ENCODE results near the gene PITPNM3.

The PITPNM3 gene

DNA sequence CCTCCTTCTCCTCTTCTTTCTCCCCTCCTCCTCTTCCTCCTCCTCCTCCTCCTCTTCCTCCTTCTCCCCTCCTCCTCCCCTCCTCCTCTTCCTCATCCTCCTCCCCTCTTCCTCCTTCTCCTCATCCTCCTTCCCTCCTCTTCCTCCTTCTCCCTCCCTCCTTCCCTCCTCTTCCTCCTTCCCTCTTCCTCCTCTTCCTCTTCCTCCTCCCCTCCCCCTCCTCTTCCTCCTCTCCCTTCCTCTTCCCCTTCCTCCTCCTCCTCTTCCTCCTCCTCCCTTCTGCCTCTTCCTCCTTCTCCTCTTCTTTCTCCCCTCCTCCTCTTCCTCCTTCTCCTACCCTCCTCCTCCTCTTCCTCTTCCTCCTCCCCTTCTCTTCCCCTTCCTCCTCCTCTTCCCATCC lies 5.1 kb upstream of the PITPNM3 start:
- in situ Hi-C loops (cut with MboI; ENCODE audit: low pct_unique_long_range_greater_than_20kb, low sequenced_read_pairs, unreplicated experiment), result no loop called here
- no peak for TF ChIP-seq CTCF (IDR thresholded peaks at IDR 0.05; ENCODE audit: extremely low read depth, insufficient read depth, missing control alignments)
- no peak for DNase-seq (ENCODE audit: low spot score)

- DNase-seq (ENCODE audit: low spot score), result no peak
- no peak for TF ChIP-seq CTCF (IDR thresholded peaks at IDR 0.05; ENCODE audit: extremely low read depth, insufficient read depth, missing control alignments)
- in situ Hi-C loops (cut with MboI; ENCODE audit: low pct_unique_long_range_greater_than_20kb, low sequenced_read_pairs, unreplicated experiment), result no loop called here
Measured at GRCh38 chr17:6560496-6560895, 4.1 kb upstream of the PITPNM3 start.

DNA sequence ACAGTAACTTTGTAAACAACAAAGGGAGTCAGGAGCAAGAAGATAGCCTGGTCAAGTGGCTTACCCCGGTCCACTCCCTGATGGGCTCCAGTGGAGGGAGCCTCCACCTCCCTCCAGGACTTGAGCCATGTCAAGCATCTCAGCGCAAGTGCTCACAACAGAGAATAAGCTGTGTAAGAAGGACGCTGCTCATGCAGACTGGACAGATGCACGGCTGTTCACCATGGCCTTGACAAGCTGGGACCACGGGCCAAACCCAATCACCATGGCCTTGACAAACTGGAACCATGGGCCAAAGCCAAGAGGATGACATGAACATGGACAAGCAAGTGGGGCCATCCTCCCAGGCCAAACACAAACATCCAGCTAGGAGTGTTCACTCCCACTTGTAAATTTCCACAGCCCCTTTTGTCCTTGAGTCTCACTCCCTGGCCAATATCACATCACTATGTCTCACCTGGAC lies 3.4 kb upstream of the PITPNM3 start:
- no peak for TF ChIP-seq CTCF (IDR thresholded peaks at IDR 0.05; ENCODE audit: extremely low read depth, insufficient read depth, missing control alignments)
- DNase-seq (ENCODE audit: low spot score), result no peak
- in situ Hi-C loops (cut with MboI; ENCODE audit: low pct_unique_long_range_greater_than_20kb, low sequenced_read_pairs, unreplicated experiment), result no loop called here

DNA sequence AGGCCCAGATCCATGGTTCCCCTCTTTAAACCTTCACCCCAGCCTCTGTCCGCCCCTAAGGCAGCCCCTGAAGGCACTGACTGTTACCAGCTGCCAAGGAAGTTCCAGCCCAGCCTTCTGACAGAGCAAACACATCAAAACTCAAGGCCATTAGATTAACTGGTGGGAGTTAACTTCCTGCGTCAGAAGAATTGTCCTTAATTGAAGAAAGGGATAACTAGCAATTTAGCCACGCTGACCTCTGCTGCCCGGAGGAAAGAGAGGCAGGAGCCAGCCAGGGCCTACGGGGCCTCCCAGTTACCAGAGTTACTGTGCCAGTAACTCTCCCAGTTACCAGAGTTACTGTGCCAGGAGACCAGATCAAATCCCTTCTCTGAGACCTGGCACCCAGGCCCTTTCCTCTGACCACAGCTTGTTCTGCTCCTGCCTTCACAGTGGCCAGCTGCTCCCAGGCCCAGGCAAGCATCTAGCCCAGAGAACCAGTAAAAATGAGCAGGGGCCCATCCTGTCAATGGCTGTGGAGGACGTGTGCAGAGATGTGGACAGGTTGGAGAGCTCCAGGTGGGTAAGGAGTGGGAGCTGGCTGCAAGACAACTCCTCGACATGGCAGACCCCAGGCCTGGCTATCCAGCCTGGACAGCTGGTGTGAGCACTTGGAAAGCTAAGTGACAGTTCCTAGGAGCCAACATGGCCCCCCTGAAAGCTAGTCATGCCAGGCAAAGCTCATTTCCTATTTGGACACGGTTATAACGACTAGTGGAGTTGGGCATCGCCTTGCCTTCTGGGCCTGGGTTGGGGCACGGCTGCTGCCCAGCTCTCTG lies 2.8 kb upstream of the PITPNM3 start:
- in situ Hi-C loops (cut with MboI; ENCODE audit: low pct_unique_long_range_greater_than_20kb, low sequenced_read_pairs, unreplicated experiment), result no loop called here
- no peak for TF ChIP-seq CTCF (IDR thresholded peaks at IDR 0.05; ENCODE audit: extremely low read depth, insufficient read depth, missing control alignments)
- no peak for DNase-seq (ENCODE audit: low spot score)

DNA sequence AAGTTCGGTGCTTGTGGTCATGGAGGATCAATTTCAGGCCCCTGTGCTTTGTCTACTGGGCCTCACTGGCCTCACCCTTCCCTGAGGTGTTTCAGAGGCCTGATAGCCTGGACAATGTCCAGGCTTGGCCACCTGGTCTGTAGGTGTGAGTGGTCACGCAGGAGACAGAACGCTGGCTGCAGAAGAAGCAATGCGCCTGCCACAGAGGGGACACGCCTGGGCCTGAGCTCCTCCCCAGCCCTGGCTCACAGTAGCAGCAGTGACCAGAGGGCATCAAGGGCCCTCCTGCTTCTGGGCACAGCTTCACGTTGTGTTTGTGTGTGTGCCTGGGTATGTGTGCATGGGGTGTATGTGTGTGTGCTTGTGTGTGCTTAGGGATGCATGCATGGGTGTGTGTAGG lies 1.9 kb upstream of the PITPNM3 start:
- TF ChIP-seq CTCF (IDR thresholded peaks at IDR 0.05; ENCODE audit: extremely low read depth, insufficient read depth, missing control alignments), result no peak
- DNase-seq (ENCODE audit: low spot score), result no peak
- in situ Hi-C loops (cut with MboI; ENCODE audit: low pct_unique_long_range_greater_than_20kb, low sequenced_read_pairs, unreplicated experiment), result no loop called here

DNA sequence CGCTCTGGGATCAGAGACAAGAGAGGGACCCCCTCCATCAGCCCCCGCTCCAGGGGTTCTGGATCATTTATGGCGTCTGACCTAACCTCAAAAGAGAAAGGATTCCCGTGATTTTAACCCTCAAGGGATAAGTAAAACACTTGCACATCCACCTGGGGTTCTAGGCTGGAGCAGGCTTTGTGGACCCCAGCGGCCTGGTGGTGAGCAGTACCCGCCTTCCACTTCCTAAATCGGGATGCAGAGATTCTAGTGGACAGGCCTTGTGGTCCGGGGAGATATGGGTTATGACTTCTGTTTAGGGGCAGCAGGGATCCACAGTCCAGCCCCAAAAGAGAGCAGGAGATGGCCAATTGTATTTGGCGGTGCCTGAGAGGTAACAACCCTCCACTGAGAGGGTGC lies 684 bp upstream of the PITPNM3 start:
- in situ Hi-C loops (cut with MboI; ENCODE audit: low pct_unique_long_range_greater_than_20kb, low sequenced_read_pairs, unreplicated experiment), result no loop called here
- no peak for TF ChIP-seq CTCF (IDR thresholded peaks at IDR 0.05; ENCODE audit: extremely low read depth, insufficient read depth, missing control alignments)
- DNase-seq (ENCODE audit: low spot score), result no peak

Measured in GM13977 (cell line).